ENCODE data around the gene ZFYVE9.
"Not testable (repeated sequence)": the region's sequence is repeated elsewhere in the genome, so short reads cannot be mapped to it uniquely, and the experiment has no call there.

The ZFYVE9 gene

GRCh38 chr1:52181759-52182158, 39.9 kb downstream of the ZFYVE9 start:
- not testable (repeated sequence) for H3K9ac ChIP-seq (ENCODE audit: low read length); H3K27me3 ChIP-seq (ENCODE audit: control insufficient read depth, insufficient read depth, low read length); H3K36me3 ChIP-seq (ENCODE audit: control insufficient read depth, insufficient read depth, low read length); H3K4me3 ChIP-seq (ENCODE audit: low read length); H3K4me1 ChIP-seq (ENCODE audit: control insufficient read depth, insufficient read depth, low read length); H3K9me3 ChIP-seq (ENCODE audit: control insufficient read depth, low read length)

GRCh38 chr1:52182328-52182727, 40.4 kb downstream of the ZFYVE9 start:
- H3K9ac ChIP-seq (ENCODE audit: low read length); H3K4me1 ChIP-seq (ENCODE audit: control insufficient read depth, insufficient read depth, low read length); H3K4me3 ChIP-seq (ENCODE audit: low read length): not testable (repeated sequence)

GRCh38 chr1:52182874-52183400, 41.0 kb downstream of the ZFYVE9 start:
- Histone ChIP-seq H3K4me1 (ENCODE audit: control insufficient read depth, insufficient read depth, low read length) (peaks cover 3% of the 10 kb centered on the region), H3K36me3 (ENCODE audit: control insufficient read depth, insufficient read depth, low read length) (no peaks in the 10 kb centered on the region), H3K9ac (ENCODE audit: low read length) (no peak overlapping the region), H3K4me3 (ENCODE audit: low read length) (no peak overlapping the region), H3K9me3 (ENCODE audit: control insufficient read depth, low read length) (no peaks in the 10 kb centered on the region), H3K27me3 (ENCODE audit: control insufficient read depth, insufficient read depth, low read length) (no peaks in the 10 kb centered on the region)

More at GRCh38 chr1:52182328-52182727, 40.4 kb downstream of the ZFYVE9 start:
- not testable (repeated sequence) for H3K36me3 ChIP-seq (ENCODE audit: control insufficient read depth, insufficient read depth, low read length); H3K27me3 ChIP-seq (ENCODE audit: control insufficient read depth, insufficient read depth, low read length); H3K9me3 ChIP-seq (ENCODE audit: control insufficient read depth, low read length)

- Histone ChIP-seq H3K4me3 (ENCODE audit: low read length) (no peak overlapping the region), H3K9me3 (ENCODE audit: control insufficient read depth, low read length) (no peaks in the 10 kb centered on the region), H3K4me1 (ENCODE audit: control insufficient read depth, insufficient read depth, low read length) (peaks cover 3% of the 10 kb centered on the region), H3K27me3 (ENCODE audit: control insufficient read depth, insufficient read depth, low read length) (no peaks in the 10 kb centered on the region), H3K36me3 (ENCODE audit: control insufficient read depth, insufficient read depth, low read length) (no peaks in the 10 kb centered on the region), H3K9ac (ENCODE audit: low read length) (no peak overlapping the region)
Measured at GRCh38 chr1:52186449-52186848, 44.6 kb downstream of the ZFYVE9 start.

- H3K4me1 ChIP-seq (ENCODE audit: control insufficient read depth, insufficient read depth, low read length) = no peaks in the 10 kb centered on the region
- H3K4me3 ChIP-seq (ENCODE audit: low read length) = no peak overlapping the region
- H3K27me3 ChIP-seq (ENCODE audit: control insufficient read depth, insufficient read depth, low read length) = no peaks in the 10 kb centered on the region
- no peak overlapping the region for H3K9ac ChIP-seq (ENCODE audit: low read length)
- H3K36me3 ChIP-seq (ENCODE audit: control insufficient read depth, insufficient read depth, low read length) = no peaks in the 10 kb centered on the region
- H3K9me3 ChIP-seq (ENCODE audit: control insufficient read depth, low read length) = no peaks in the 10 kb centered on the region
Measured at GRCh38 chr1:52189898-52190480, 48.1 kb downstream of the ZFYVE9 start.

GRCh38 chr1:52190500-52191252, 48.8 kb downstream of the ZFYVE9 start:
- Histone ChIP-seq H3K9ac (ENCODE audit: low read length) (no peak overlapping the region), H3K4me3 (ENCODE audit: low read length) (no peak overlapping the region)

GRCh38 chr1:52191395-52191965, 49.6 kb downstream of the ZFYVE9 start:
- H3K4me3 ChIP-seq (ENCODE audit: low read length) = no peak overlapping the region
- H3K27me3 ChIP-seq (ENCODE audit: control insufficient read depth, insufficient read depth, low read length) = no peaks in the 10 kb centered on the region
- no peaks in the 10 kb centered on the region for H3K4me1 ChIP-seq (ENCODE audit: control insufficient read depth, insufficient read depth, low read length)
- no peaks in the 10 kb centered on the region for H3K36me3 ChIP-seq (ENCODE audit: control insufficient read depth, insufficient read depth, low read length)
- H3K9ac ChIP-seq (ENCODE audit: low read length) = no peak overlapping the region
- H3K9me3 ChIP-seq (ENCODE audit: control insufficient read depth, low read length) = no peaks in the 10 kb centered on the region

More at GRCh38 chr1:52190500-52191252, 48.8 kb downstream of the ZFYVE9 start:
- no peaks in the 10 kb centered on the region for H3K36me3 ChIP-seq (ENCODE audit: control insufficient read depth, insufficient read depth, low read length)
- H3K4me1 ChIP-seq (ENCODE audit: control insufficient read depth, insufficient read depth, low read length) = no peaks in the 10 kb centered on the region
- H3K9me3 ChIP-seq (ENCODE audit: control insufficient read depth, low read length) = no peaks in the 10 kb centered on the region
- H3K27me3 ChIP-seq (ENCODE audit: control insufficient read depth, insufficient read depth, low read length) = no peaks in the 10 kb centered on the region

GRCh38 chr1:52192024-52192423, 50.1 kb downstream of the ZFYVE9 start:
- H3K9ac ChIP-seq (ENCODE audit: low read length) = no peak overlapping the region
- H3K4me1 ChIP-seq (ENCODE audit: control insufficient read depth, insufficient read depth, low read length) = no peaks in the 10 kb centered on the region
- no peaks in the 10 kb centered on the region for H3K27me3 ChIP-seq (ENCODE audit: control insufficient read depth, insufficient read depth, low read length)
- no peaks in the 10 kb centered on the region for H3K9me3 ChIP-seq (ENCODE audit: control insufficient read depth, low read length)
- no peaks in the 10 kb centered on the region for H3K36me3 ChIP-seq (ENCODE audit: control insufficient read depth, insufficient read depth, low read length)
- H3K4me3 ChIP-seq (ENCODE audit: low read length) = no peak overlapping the region

- no peaks in the 10 kb centered on the region for H3K4me1 ChIP-seq (ENCODE audit: control insufficient read depth, insufficient read depth, low read length)
- no peaks in the 10 kb centered on the region for H3K27me3 ChIP-seq (ENCODE audit: control insufficient read depth, insufficient read depth, low read length)
- H3K9me3 ChIP-seq (ENCODE audit: control insufficient read depth, low read length) = no peaks in the 10 kb centered on the region
- H3K36me3 ChIP-seq (ENCODE audit: control insufficient read depth, insufficient read depth, low read length) = no peaks in the 10 kb centered on the region
- H3K4me3 ChIP-seq (ENCODE audit: low read length) = no peak overlapping the region
- H3K9ac ChIP-seq (ENCODE audit: low read length) = no peak overlapping the region
Measured at GRCh38 chr1:52192436-52192835, 50.5 kb downstream of the ZFYVE9 start.

GRCh38 chr1:52193985-52194384, 52.1 kb downstream of the ZFYVE9 start:
- H3K4me3 ChIP-seq (ENCODE audit: low read length) = no peak overlapping the region
- H3K9ac ChIP-seq (ENCODE audit: low read length) = no peak overlapping the region
- H3K36me3 ChIP-seq (ENCODE audit: control insufficient read depth, insufficient read depth, low read length) = no peaks in the 10 kb centered on the region
- H3K27me3 ChIP-seq (ENCODE audit: control insufficient read depth, insufficient read depth, low read length) = no peaks in the 10 kb centered on the region
- no peaks in the 10 kb centered on the region for H3K9me3 ChIP-seq (ENCODE audit: control insufficient read depth, low read length)
- no peaks in the 10 kb centered on the region for H3K4me1 ChIP-seq (ENCODE audit: control insufficient read depth, insufficient read depth, low read length)

GRCh38 chr1:52195161-52195560, 53.3 kb downstream of the ZFYVE9 start:
- Histone ChIP-seq H3K9me3 (ENCODE audit: control insufficient read depth, low read length) (no peaks in the 10 kb centered on the region), H3K9ac (ENCODE audit: low read length) (no peak overlapping the region), H3K36me3 (ENCODE audit: control insufficient read depth, insufficient read depth, low read length) (no peaks in the 10 kb centered on the region), H3K27me3 (ENCODE audit: control insufficient read depth, insufficient read depth, low read length) (no peaks in the 10 kb centered on the region), H3K4me3 (ENCODE audit: low read length) (no peak overlapping the region), H3K4me1 (ENCODE audit: control insufficient read depth, insufficient read depth, low read length) (no peaks in the 10 kb centered on the region)

- peaks cover 6% of the 10 kb centered on the region for H3K4me1 ChIP-seq (ENCODE audit: control insufficient read depth, insufficient read depth, low read length)
- H3K36me3 ChIP-seq (ENCODE audit: control insufficient read depth, insufficient read depth, low read length) = no peaks in the 10 kb centered on the region
- no peaks in the 10 kb centered on the region for H3K27me3 ChIP-seq (ENCODE audit: control insufficient read depth, insufficient read depth, low read length)
- no peak overlapping the region for H3K9ac ChIP-seq (ENCODE audit: low read length)
- no peak overlapping the region for H3K4me3 ChIP-seq (ENCODE audit: low read length)
- no peaks in the 10 kb centered on the region for H3K9me3 ChIP-seq (ENCODE audit: control insufficient read depth, low read length)
Measured at GRCh38 chr1:52203935-52204625, 62.2 kb downstream of the ZFYVE9 start.
